ENCODE data around the gene PGAP6.

Gene PGAP6

GRCh38 chr16:322476-323143 lies 59.2 kb downstream of the PGAP6 start:
- no peak for DNase-seq

GRCh38 chr16:321532-321931 lies 60.2 kb downstream of the PGAP6 start:
- DNase-seq: no peak

Measured in GF-D8 (cell line).